ENCODE results near the gene EXOC2.
A peak's percentile ranks its signal among the peaks of the same experiment; 100 is the strongest.

The EXOC2 gene

GRCh38 chr6:498795-499231 is 194.1 kb downstream of the EXOC2 start:
- DNase-seq (ENCODE audit: low read depth) = no peak

GRCh38 chr6:497258-497657 is 195.7 kb downstream of the EXOC2 start:
- DNase-seq (ENCODE audit: low read depth) = no peak

GRCh38 chr6:496649-497048 is 196.3 kb downstream of the EXOC2 start:
- DNase-seq (ENCODE audit: low read depth) = no peak

GRCh38 chr6:494394-494793 is 198.5 kb downstream of the EXOC2 start:
- DNase-seq (ENCODE audit: low read depth) = no peak

- no peak for DNase-seq (ENCODE audit: low read depth)
Observed at GRCh38 chr6:493840-494239, 199.1 kb downstream of the EXOC2 start.

GRCh38 chr6:492816-493414 is 200.0 kb downstream of the EXOC2 start:
- no peak for DNase-seq (ENCODE audit: low read depth)

- no peak for DNase-seq (ENCODE audit: low read depth)
Observed at GRCh38 chr6:492178-492577, 200.8 kb downstream of the EXOC2 start.

- DNase-seq (ENCODE audit: low read depth) = no peak
Observed at GRCh38 chr6:491233-491632, 201.7 kb downstream of the EXOC2 start.

GRCh38 chr6:490251-491037 is 202.5 kb downstream of the EXOC2 start:
- DNase-seq (ENCODE audit: low read depth) = no peak

- no peak for DNase-seq (ENCODE audit: low read depth)
Observed at GRCh38 chr6:489762-490161, 203.2 kb downstream of the EXOC2 start.

- no peak for DNase-seq (ENCODE audit: low read depth)
Observed at GRCh38 chr6:489001-489400, 203.9 kb downstream of the EXOC2 start.

GRCh38 chr6:487956-488355 is 205.0 kb downstream of the EXOC2 start:
- DNase-seq (ENCODE audit: low read depth) = no peak

GRCh38 chr6:485655-486170 is 207.2 kb downstream of the EXOC2 start:
- DNase-seq (ENCODE audit: low read depth) = no peak

- DNase-seq (ENCODE audit: low read depth) = no peak
Observed at GRCh38 chr6:484746-485145, 208.2 kb downstream of the EXOC2 start.

- DNase-seq (ENCODE audit: low read depth) = no peak
Observed at GRCh38 chr6:484086-484745, 208.7 kb downstream of the EXOC2 start.

- no peak for DNase-seq (ENCODE audit: low read depth)
Observed at GRCh38 chr6:475314-475713, 217.6 kb downstream of the EXOC2 start.

GRCh38 chr6:474453-475185 is 218.3 kb downstream of the EXOC2 start:
- peak; percentile 68 for DNase-seq (ENCODE audit: low read depth)

- no peak for DNase-seq (ENCODE audit: low read depth)
Observed at GRCh38 chr6:473768-474452, 219.0 kb downstream of the EXOC2 start.

- no peak for DNase-seq (ENCODE audit: low read depth)
Observed at GRCh38 chr6:473356-473755, 219.6 kb downstream of the EXOC2 start.

- no peak for DNase-seq (ENCODE audit: low read depth)
Observed at GRCh38 chr6:470901-471448, 222.0 kb downstream of the EXOC2 start.

Data from activated gamma-delta T cell treated with anti-CD3 and anti-CD28 coated beads, Interleukin-2, amount 50 U/mL, for 16 hours (primary cell).